OCI-LY7 (cell line): ENCODE data around the gene ZNRD2. TPM values are rescaled to one million over a fixed set of nuclear protein-coding genes. Genes with fewer than 3 reads are reported as not detected.

Source experiments
- BruUV-seq: library from RNA; stranded (reverse); fragments of 400-500 nt; replicated peaks from 2 replicates; lab custom pipeline; 2021; lab: Mats Ljungman, UMichigan
- CTCF ChIA-PET: fragments of 300-600 bp; sonication (Branson Sonifier 250); formaldehyde crosslinking; loops from one replicate; lab custom pipeline; 2022; ENCODE audit warnings: antibody characterized with exemption; ENCODE audit not compliant: unreplicated experiment; lab: Charles Lee
- POLR2A ChIA-PET: fragments of 300-600 bp; sonication (Branson Sonifier 250); formaldehyde crosslinking; loops from one replicate; lab custom pipeline; 2022; ENCODE audit warnings: antibody characterized with exemption; lab: Charles Lee
- DNase-seq: peaks from one replicate; pipeline ENCODE4 v3.0.0-alpha.2; 2015; ENCODE audit warnings: low spot score
- H2AFZ ChIP-seq: fragments of 200-600 bp; sonication (generic), shearing (Covaris generic); 2 replicates; pipeline ENCODE4 v1.6.1; 2014; ENCODE audit warnings: mild to moderate bottlenecking, antibody characterized with exemption, low read length, moderate library complexity
- H3K27ac ChIP-seq: fragments of 200-600 bp; sonication (generic); 2 replicates; pipeline ENCODE4 v1.5.1; 2014; ENCODE audit warnings: mixed run types, low read depth, mild to moderate bottlenecking, moderate library complexity, low read length, inconsistent platforms; ENCODE audit not compliant: poor library complexity, severe bottlenecking
- H3K36me3 ChIP-seq: fragments of 200-600 bp; sonication (generic); 2 replicates; pipeline ENCODE4 v1.6.1; 2014; ENCODE audit warnings: mild to moderate bottlenecking, antibody characterized with exemption, low read length, moderate library complexity, mixed read lengths; ENCODE audit not compliant: insufficient read depth
- H3K4me1 ChIP-seq: fragments of 200-600 bp; sonication (generic); 2 replicates; pipeline ENCODE4 v1.5.1; 2014; ENCODE audit warnings: mild to moderate bottlenecking, low read length; ENCODE audit not compliant: insufficient read depth, poor library complexity, severe bottlenecking
- H3K4me2 ChIP-seq: fragments of 200-600 bp; sonication (generic); 2 replicates; pipeline ENCODE4 v1.6.1; 2014; ENCODE audit warnings: mild to moderate bottlenecking, low read length
- H3K4me3 ChIP-seq: fragments of 200-600 bp; sonication (generic); 2 replicates; pipeline ENCODE4 v1.5.1; 2014; ENCODE audit warnings: mild to moderate bottlenecking, low read depth, low read length; ENCODE audit not compliant: poor library complexity, severe bottlenecking
- H3K79me2 ChIP-seq: fragments of 200-600 bp; sonication (generic); 2 replicates; pipeline ENCODE4 v1.6.1; 2016; ENCODE audit warnings: low read depth, mild to moderate bottlenecking, low read length, moderate library complexity, mixed read lengths; ENCODE audit not compliant: insufficient read depth
- H3K9me2 ChIP-seq: fragments of 200-600 bp; sonication (generic); 2 replicates; pipeline ENCODE4 v1.6.1; 2016; ENCODE audit warnings: mild to moderate bottlenecking, low read length, mixed read lengths; ENCODE audit not compliant: insufficient read depth
- H3K9me3 ChIP-seq: fragments of 200-600 bp; sonication (generic); 2 replicates; pipeline ENCODE4 v1.6.1; 2014; ENCODE audit warnings: mild to moderate bottlenecking, mixed run types, low read length, mixed read lengths
- H4K20me1 ChIP-seq: fragments of 200-600 bp; sonication (generic); 2 replicates; pipeline ENCODE4 v1.6.1; 2014; ENCODE audit warnings: mild to moderate bottlenecking, antibody characterized with exemption, low read length, moderate library complexity, mixed read lengths; ENCODE audit not compliant: insufficient read depth
- EZH2phosphoT487 ChIP-seq: fragments of 200-600 bp; sonication (generic); IDR thresholded peaks from 2 replicates; pipeline ENCODE4 v1.6.1; 2018; ENCODE audit warnings: low read depth, borderline replicate concordance, mild to moderate bottlenecking, mixed run types, antibody characterized with exemption, low read length, moderate library complexity, mixed read lengths
- intact Hi-C: fragments of 100-400 bp; cut with micrococcal nuclease; formaldehyde crosslinking; loops from one replicate; pipeline ENCODE4 v1.10.0; 2022; ENCODE audit not compliant: unreplicated experiment
- total RNA-seq, 2 experiments: library from RNA; depleted of rRNA in 1 of 2; stranded (reverse); fragments of >200 nt in 1 of 2; shearing (Covaris generic) in 1 of 2; gene quantifications; 2 replicates each; pipeline ENCODE4 v1.2.3, GENCODE V29; 2014 to 2022
- TF ChIP-seq, protein P1 (sequence below): fragments of 200-600 bp; sonication (generic); conservative IDR thresholded peaks from 2 replicates; pipeline ENCODE4 v1.5.1; 2014; ENCODE audit warnings: mild to moderate bottlenecking, antibody characterized with exemption, low read length, moderate library complexity, mixed read lengths

ZNRD2 gene
- total RNA-seq, 2 experiments from 2014 or later: 43.4 to 60.4 TPM

DNA sequence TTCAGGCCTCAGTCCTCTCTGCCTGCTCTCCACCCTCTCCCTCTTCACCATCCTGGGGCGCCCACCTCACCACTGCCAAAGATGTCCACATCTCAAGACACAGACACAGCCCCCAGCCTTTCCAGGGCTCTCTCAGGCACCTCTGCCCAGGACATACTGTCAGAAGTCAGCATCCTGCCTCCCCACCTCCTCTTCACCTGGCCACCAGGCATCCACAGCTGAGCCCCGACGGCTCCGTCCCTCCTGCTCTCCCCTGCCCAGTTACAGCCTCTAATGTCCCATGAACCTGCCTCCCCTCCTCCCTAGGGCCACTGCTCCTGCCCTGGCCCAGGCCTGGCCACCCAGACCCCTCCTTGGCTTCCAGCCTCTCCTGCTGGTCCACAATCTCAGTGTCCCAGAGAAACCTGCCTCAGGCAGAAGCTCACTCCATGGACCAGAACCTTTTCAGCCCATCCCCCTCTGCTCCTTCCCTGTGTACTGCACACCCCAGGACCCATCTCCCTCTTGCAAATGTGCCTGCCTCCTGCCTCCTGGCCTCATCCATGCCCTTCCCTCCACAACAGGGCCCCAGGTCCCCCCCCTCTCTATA is 15.3 kb upstream of the ZNRD2 start:
- BruUV-seq: no TSS peak
- intact Hi-C loops: no loop called here
- Histone ChIP-seq H3K36me3 (no peaks in the 10 kb centered on the region), H3K27ac (no peak overlapping the region), H3K4me3 (no peak overlapping the region), H3K9me2 (no peaks in the 10 kb centered on the region), H3K4me2 (no peak overlapping the region), H3K79me2 (no peaks in the 10 kb centered on the region), H3K9me3 (no peaks in the 10 kb centered on the region), H4K20me1 (no peaks in the 10 kb centered on the region), H2AFZ (no peak overlapping the region), H3K4me1 (peaks cover 34% of the 10 kb centered on the region)
- no peak for DNase-seq
- ChIA-PET CTCF (no interaction called here), POLR2A (interaction anchor here (0.8 kb wide), 1 partner anchor 14 kb away, joined by 3 read pairs; no protein-coding TSS in a partner anchor)
- no peak for TF ChIP-seq EZH2phosphoT487
- TF ChIP-seq, protein P1, sequence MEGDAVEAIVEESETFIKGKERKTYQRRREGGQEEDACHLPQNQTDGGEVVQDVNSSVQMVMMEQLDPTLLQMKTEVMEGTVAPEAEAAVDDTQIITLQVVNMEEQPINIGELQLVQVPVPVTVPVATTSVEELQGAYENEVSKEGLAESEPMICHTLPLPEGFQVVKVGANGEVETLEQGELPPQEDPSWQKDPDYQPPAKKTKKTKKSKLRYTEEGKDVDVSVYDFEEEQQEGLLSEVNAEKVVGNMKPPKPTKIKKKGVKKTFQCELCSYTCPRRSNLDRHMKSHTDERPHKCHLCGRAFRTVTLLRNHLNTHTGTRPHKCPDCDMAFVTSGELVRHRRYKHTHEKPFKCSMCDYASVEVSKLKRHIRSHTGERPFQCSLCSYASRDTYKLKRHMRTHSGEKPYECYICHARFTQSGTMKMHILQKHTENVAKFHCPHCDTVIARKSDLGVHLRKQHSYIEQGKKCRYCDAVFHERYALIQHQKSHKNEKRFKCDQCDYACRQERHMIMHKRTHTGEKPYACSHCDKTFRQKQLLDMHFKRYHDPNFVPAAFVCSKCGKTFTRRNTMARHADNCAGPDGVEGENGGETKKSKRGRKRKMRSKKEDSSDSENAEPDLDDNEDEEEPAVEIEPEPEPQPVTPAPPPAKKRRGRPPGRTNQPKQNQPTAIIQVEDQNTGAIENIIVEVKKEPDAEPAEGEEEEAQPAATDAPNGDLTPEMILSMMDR: no peak

DNA sequence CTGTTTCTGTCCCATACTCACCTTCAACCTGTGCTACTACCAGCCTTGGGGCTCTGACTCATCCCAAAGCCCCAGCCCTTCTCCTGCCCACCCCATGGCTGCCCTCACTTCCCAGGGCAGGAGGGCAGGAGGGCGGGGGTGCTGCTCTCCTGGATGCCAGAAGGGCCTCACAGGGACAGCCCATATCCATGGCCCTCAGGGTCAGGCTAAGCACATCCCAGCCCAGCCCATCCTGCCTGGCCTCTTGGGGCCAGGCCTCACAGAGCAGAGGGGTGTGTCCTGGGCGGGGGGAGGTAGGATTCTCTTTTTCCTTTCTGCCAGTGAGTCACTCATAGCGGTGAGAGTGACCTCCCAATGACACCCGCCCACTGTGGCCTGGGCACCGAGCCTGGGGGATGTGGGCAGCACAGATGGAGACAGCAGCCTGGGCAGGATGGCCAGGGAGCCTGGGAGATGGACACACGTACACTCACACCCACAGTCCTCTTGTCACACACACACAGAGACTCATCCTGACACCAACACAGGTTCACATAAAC is 14.5 kb upstream of the ZNRD2 start:
- H3K9me2 ChIP-seq: no peaks in the 10 kb centered on the region
- POLR2A ChIA-PET: interaction anchor here (0.8 kb wide), 1 partner anchor 15 kb away, joined by 3 read pairs; no protein-coding TSS in a partner anchor
- H3K4me3 ChIP-seq: no peak overlapping the region
- no TSS peak for BruUV-seq
- intact Hi-C loops: no loop called here
- TF ChIP-seq, protein P1: no peak
- no peak for TF ChIP-seq EZH2phosphoT487
- no peak for DNase-seq
- CTCF ChIA-PET: no interaction called here
- no peaks in the 10 kb centered on the region for H3K36me3 ChIP-seq
- no peak overlapping the region for H2AFZ ChIP-seq
- H3K4me1 ChIP-seq: peaks cover 34% of the 10 kb centered on the region
- no peaks in the 10 kb centered on the region for H3K79me2 ChIP-seq
- no peak overlapping the region for H3K4me2 ChIP-seq
- no peaks in the 10 kb centered on the region for H4K20me1 ChIP-seq
- H3K27ac ChIP-seq: no peak overlapping the region
- H3K9me3 ChIP-seq: no peaks in the 10 kb centered on the region
